Endothelial cell of umbilical vein (primary cell): ENCODE measurements around the gene CD81. TPM values are rescaled to one million over a fixed set of nuclear protein-coding genes. Genes with fewer than 3 reads are reported as not detected.

ENCODE experiments used
- BruUV-seq: library from RNA; stranded (reverse); fragments of 400-500 nt; replicated peaks from 2 replicates; lab custom pipeline; 2021; lab: Mats Ljungman, UMichigan
- CTCF ChIA-PET: fragments of 300-600, 350-600 bp; sonication (Branson Sonifier 250); formaldehyde crosslinking; loops from one replicate; lab custom pipeline; 2021; ENCODE audit warnings: antibody characterized with exemption, inconsistent platforms; lab: Charles Lee
- POLR2A ChIA-PET: fragments of 300-600, 350-600 bp; sonication (Branson Sonifier 250); formaldehyde crosslinking; loops from one replicate; lab custom pipeline; 2021; ENCODE audit warnings: antibody characterized with exemption, inconsistent platforms; lab: Charles Lee
- DNase-seq: peaks from one replicate; pipeline ENCODE4 v3.0.0-alpha.2; 2011; ENCODE audit warnings: low read depth, low spot score
- FAIRE-seq: peaks from 2 replicates; lab custom pipeline; 2011; peaks lifted over from hg19 to GRCh38; lab: Jason Lieb, UNC
- H2AFZ ChIP-seq: 2 replicates; pipeline ENCODE4 v1.6.0; 2012; ENCODE audit warnings: low read depth, low read length, control low read depth, inconsistent platforms
- H3K27ac ChIP-seq: 2 replicates; pipeline ENCODE4 v1.5.1; 2011; ENCODE audit warnings: low read depth, mild to moderate bottlenecking, control low read depth, low read length, moderate library complexity; ENCODE audit not compliant: insufficient read depth
- H3K27me3 ChIP-seq, 2 experiments: 2 replicates each; pipeline versions ENCODE4 v1.6.0 to v1.6.1; 2011; ENCODE audit warnings: low read length in 2 of 2, mixed read lengths in 1 of 2; ENCODE audit not compliant: control insufficient read depth in 2 of 2, insufficient read depth in 2 of 2
- H3K36me3 ChIP-seq, 2 experiments: 2 replicates in 1 of 2; 3 replicates in 1 of 2; pipeline ENCODE4 v1.5.1; 2011; ENCODE audit warnings: low read length in 2 of 2, mild to moderate bottlenecking in 1 of 2, moderate library complexity in 1 of 2; ENCODE audit not compliant: control insufficient read depth in 2 of 2, insufficient read depth in 2 of 2; ENCODE audit errors: extremely low read depth in 1 of 2
- H3K4me1 ChIP-seq: 3 replicates; pipeline ENCODE4 v1.5.1; 2011; ENCODE audit warnings: mild to moderate bottlenecking, low read length; ENCODE audit not compliant: control insufficient read depth, insufficient read depth; ENCODE audit errors: extremely low read depth
- H3K4me2 ChIP-seq: 2 replicates; pipeline ENCODE4 v1.6.1; 2011; ENCODE audit warnings: low read length, control low read depth, mixed read lengths; ENCODE audit not compliant: insufficient read depth
- H3K4me3 ChIP-seq, 3 experiments: fragments of 200-600 bp in 1 of 3; sonication (generic), shearing (Covaris generic) in 1 of 3; replicated peaks in 1 of 3; 2 replicates each; pipeline ENCODE4 v1.5.1; 2011 to 2016; ENCODE audit warnings: control low read depth in 3 of 3, low read length in 3 of 3, mild to moderate bottlenecking in 2 of 3, inconsistent platforms in 1 of 3, low read depth in 1 of 3, moderate library complexity in 1 of 3; ENCODE audit not compliant: insufficient read depth in 1 of 3
- H3K79me2 ChIP-seq: 2 replicates; pipeline ENCODE4 v1.6.0; 2012; ENCODE audit warnings: low read length, inconsistent platforms; ENCODE audit not compliant: control insufficient read depth, insufficient read depth
- H3K9ac ChIP-seq: replicated peaks from 2 replicates; pipeline ENCODE3; 2011; ENCODE audit warnings: low read length, control low read depth; ENCODE audit not compliant: insufficient read depth; ENCODE audit errors: extremely low read depth
- H3K9me1 ChIP-seq: replicated peaks from 3 replicates; pipeline ENCODE4 v1.6.0; 2011; ENCODE audit warnings: mild to moderate bottlenecking, low read length; ENCODE audit not compliant: control insufficient read depth, insufficient read depth; ENCODE audit errors: extremely low read depth
- H3K9me3 ChIP-seq: replicated peaks from 2 replicates; pipeline ENCODE4 v1.5.1; 2012; ENCODE audit warnings: low read length, inconsistent platforms; ENCODE audit not compliant: control insufficient read depth, insufficient read depth
- H4K20me1 ChIP-seq: replicated peaks from 2 replicates; pipeline ENCODE3; 2011; ENCODE audit warnings: mild to moderate bottlenecking, low read length; ENCODE audit not compliant: control insufficient read depth, insufficient read depth; ENCODE audit errors: extremely low read depth
- CTCF ChIP-seq, 2 donors: IDR thresholded peaks; 1 replicate in 1 of 2; 2 replicates in 1 of 2; pipeline ENCODE4 v1.5.1; 2011; ENCODE audit warnings: low read length in 2 of 2, mild to moderate bottlenecking in 2 of 2, moderate library complexity in 2 of 2, control low read depth in 1 of 2, inconsistent platforms in 1 of 2, low read depth in 1 of 2; ENCODE audit not compliant: insufficient read depth in 1 of 2; ENCODE audit errors: extremely low read depth in 1 of 2
- EZH2 ChIP-seq: IDR thresholded peaks from 2 replicates; pipeline ENCODE4 v1.6.1; 2012; ENCODE audit warnings: borderline replicate concordance, low read depth, mild to moderate bottlenecking, moderate library complexity, low read length, inconsistent platforms; ENCODE audit not compliant: severe bottlenecking
- FOS ChIP-seq: IDR thresholded peaks from 2 replicates; pipeline ENCODE4 v1.6.1; 2011; ENCODE audit warnings: mild to moderate bottlenecking, low read length, moderate library complexity, borderline replicate concordance; ENCODE audit not compliant: insufficient read depth
- GATA2 ChIP-seq: IDR thresholded peaks from 2 replicates; pipeline ENCODE4 v1.7.0; 2011; ENCODE audit warnings: low read depth, mild to moderate bottlenecking, moderate library complexity, mixed read lengths, low read length; ENCODE audit not compliant: insufficient read length, insufficient read depth
- JUN ChIP-seq: IDR thresholded peaks from 2 replicates; pipeline ENCODE4 v1.6.1; 2011; ENCODE audit warnings: borderline replicate concordance, low read depth; ENCODE audit not compliant: insufficient read length, insufficient read depth
- MAX ChIP-seq: IDR thresholded peaks from 2 replicates; pipeline ENCODE4 v1.6.1; 2011; ENCODE audit not compliant: insufficient read depth, insufficient read length
- MYC ChIP-seq: IDR thresholded peaks from one replicate; pipeline ENCODE4 v1.6.1; 2011; ENCODE audit warnings: mild to moderate bottlenecking, low read depth, low read length
- POLR2A ChIP-seq: IDR thresholded peaks from 2 replicates; pipeline ENCODE4 v1.6.1; 2012; ENCODE audit warnings: low read depth, mild to moderate bottlenecking, control low read depth, low read length
- POLR2AphosphoS5 ChIP-seq: IDR thresholded peaks from 2 replicates; pipeline ENCODE4 v1.6.1; 2012; ENCODE audit warnings: low read depth, mild to moderate bottlenecking, control low read depth, low read length, moderate library complexity; ENCODE audit not compliant: insufficient read depth
- dilution Hi-C: fragments of 300-500 bp; cut with MboI; formaldehyde crosslinking; loops from one replicate; pipeline ENCODE4 v1.15.0; 2019; ENCODE audit warnings: low sequenced_read_pairs; ENCODE audit not compliant: extremely low pct_ligation_motif_present
- intact Hi-C: fragments of 100-400 bp; cut with micrococcal nuclease; formaldehyde crosslinking; loops from one replicate; pipeline ENCODE4 v1.10.0; 2022
- polyA plus RNA-seq, 4 experiments: library from polyadenylated mRNA; depleted of rRNA in 3 of 4; stranded (reverse) in 3 of 4; unstranded in 1 of 4; fragments of >200 nt; gene quantifications; 2 replicates each; pipeline versions ENCODE4 v1.2.1 to v1.2.3, GENCODE V29; 2011 to 2012; ENCODE audit warnings: missing spikeins in 1 of 4
- total RNA-seq: library from RNA; stranded (reverse); gene quantifications from 2 replicates; pipeline ENCODE4 v1.2.3, GENCODE V29; 2021

The CD81 gene
- total and polyA plus RNA-seq, 2 donors (not counting 3 experiments of a cell fraction or from before 2014, with no cell fraction given) = 409 to 802 TPM

- Histone ChIP-seq H3K27me3 (no peaks in the 10 kb centered on the region), H3K9ac (no peak overlapping the region), H2AFZ (no peak overlapping the region), H3K36me3 (peaks cover 2 to 11% of the 10 kb centered on the region in 2 experiments), H3K4me1 (peaks cover 31% of the 10 kb centered on the region), H4K20me1 (peaks cover 2% of the 10 kb centered on the region), H3K9me3 (no peaks in the 10 kb centered on the region), H3K9me1 (no peaks in the 10 kb centered on the region), H3K79me2 (peaks cover 95% of the 10 kb centered on the region), H3K4me2 (no peak overlapping the region), H3K27ac (peak overlapping the region; percentile 13), H3K4me3 (no peak overlapping the region)
- BruUV-seq = no TSS peak
- no peak for FAIRE-seq
- intact Hi-C loops (no loop called here), dilution Hi-C loops (no loop called here)
- DNase-seq = no peak
- ChIA-PET POLR2A (interaction anchor here (1.4 to 2.1 kb wide), 2 partner anchors 9 to 14 kb away, joined by 4 to 17 read pairs; partner anchors contain the start of genes CD81 and TSSC4), CTCF (interaction anchor here (0.7 to 2.4 kb wide), 8 partner anchors 9 to 230 kb away, joined by 3 to 13 read pairs (median 4); partner anchors contain the start of genes CD81 and TSSC4)
- no peak for TF ChIP-seq MAX
- no peak for TF ChIP-seq CTCF (IDR thresholded peaks at IDR 0.05; ENCODE audit: extremely low read depth in 1 of 2, insufficient read depth in 1 of 2, low read depth in 1 of 2, low read length in 2 of 2)
- TF ChIP-seq JUN = no peak
- no peak for TF ChIP-seq POLR2AphosphoS5
- TF ChIP-seq EZH2 = no peak
- TF ChIP-seq FOS = no peak
- no peak for TF ChIP-seq POLR2A
- no peak for TF ChIP-seq GATA2
- TF ChIP-seq MYC = no peak
These were observed 9.5 kb downstream of the CD81 start for GRCh38 chr11:2386591-2386990.
